GM12878 (cell line): ENCODE data around the gene YARS1. TPM values are rescaled to one million over a fixed set of nuclear protein-coding genes. Genes with fewer than 3 reads are reported as not detected.

Experiments
- ATF7 ChIP-seq: fragments of 450-650 bp; IDR thresholded peaks from 2 replicates; pipeline ENCODE4 v1.6.1; 2016; ENCODE audit warnings: low read depth, mild to moderate bottlenecking
- CBFB ChIP-seq: IDR thresholded peaks from 2 replicates; pipeline ENCODE4 v1.6.1; 2016; ENCODE audit warnings: antibody characterized with exemption, low read depth
- ESRRA ChIP-seq: IDR thresholded peaks from 2 replicates; pipeline ENCODE4 v1.6.1; 2012; ENCODE audit warnings: mild to moderate bottlenecking, low read length, improper control_type of control experiment
- ETV6 ChIP-seq, 2 experiments: fragments of 450-650 bp in 1 of 2; IDR thresholded peaks in 1 of 2; conservative IDR thresholded peaks in 1 of 2; 2 replicates each; pipeline ENCODE4 v1.6.1; 2014; ENCODE audit warnings: antibody characterized with exemption in 1 of 2, borderline replicate concordance in 1 of 2, low read depth in 1 of 2, mild to moderate bottlenecking in 1 of 2, moderate library complexity in 1 of 2
- EZH2 ChIP-seq: IDR thresholded peaks from 2 replicates; pipeline ENCODE4 v1.6.1; 2012; ENCODE audit warnings: low read depth, mild to moderate bottlenecking, control low read depth, inconsistent platforms, low read length, borderline replicate concordance; ENCODE audit not compliant: control insufficient read depth
- GABPA ChIP-seq: IDR thresholded peaks from 2 replicates; pipeline ENCODE4 v1.6.1; 2014; ENCODE audit warnings: antibody characterized with exemption, low read depth, mild to moderate bottlenecking, inconsistent platforms
- MEF2B ChIP-seq: fragments of 450-650 bp; IDR thresholded peaks from 2 replicates; pipeline ENCODE4 v1.6.1; 2018; ENCODE audit warnings: mild to moderate bottlenecking, moderate library complexity; ENCODE audit not compliant: partially characterized antibody, poor library complexity, severe bottlenecking
- NFYA ChIP-seq: IDR thresholded peaks from 2 replicates; pipeline ENCODE4 v1.6.1; 2011; ENCODE audit warnings: low read depth, mild to moderate bottlenecking, low read length, improper control_type of control experiment, borderline replicate concordance
- RUNX3 ChIP-seq: IDR thresholded peaks from 2 replicates; pipeline ENCODE4 v1.6.1; 2012; ENCODE audit warnings: low read length, inconsistent platforms
- SIX5 ChIP-seq: IDR thresholded peaks from 2 replicates; pipeline ENCODE4 v1.6.1; 2011; ENCODE audit warnings: mild to moderate bottlenecking, low read depth, low read length, moderate library complexity; ENCODE audit not compliant: severe bottlenecking
- SMAD5 ChIP-seq: IDR thresholded peaks from 2 replicates; pipeline ENCODE4 v1.6.1; 2016; ENCODE audit warnings: antibody characterized with exemption, low read depth
- SREBF1 ChIP-seq: IDR thresholded peaks from 2 replicates; pipeline ENCODE4 v1.6.1; 2012; ENCODE audit warnings: mild to moderate bottlenecking, low read length
- SRF ChIP-seq, 2 experiments: IDR thresholded peaks; 2 replicates each; pipeline ENCODE4 v1.6.1; 2011; ENCODE audit warnings: low read depth in 2 of 2, low read length in 2 of 2, mild to moderate bottlenecking in 1 of 2, moderate library complexity in 1 of 2
- SUPT20H ChIP-seq: IDR thresholded peaks from 2 replicates; pipeline ENCODE4 v1.6.1; 2011; ENCODE audit warnings: low read depth, mild to moderate bottlenecking, low read length, moderate library complexity, borderline replicate concordance; ENCODE audit not compliant: control insufficient read depth
- SUZ12 ChIP-seq: fragments of 200-600 bp; sonication (generic); IDR thresholded peaks from one replicate; pipeline ENCODE4 v1.6.1; 2018; ENCODE audit warnings: antibody characterized with exemption, mild to moderate bottlenecking; ENCODE audit not compliant: unreplicated experiment
- TCF12 ChIP-seq: IDR thresholded peaks from 2 replicates; pipeline ENCODE4 v1.6.1; 2011; ENCODE audit warnings: low read depth, mild to moderate bottlenecking, low read length
- ZBTB33 ChIP-seq: fragments of 450-650 bp; IDR thresholded peaks from 2 replicates; pipeline ENCODE4 v1.6.1; 2017; ENCODE audit warnings: mild to moderate bottlenecking
- ZBTB40 ChIP-seq: fragments of 450-650 bp; IDR thresholded peaks from 2 replicates; pipeline ENCODE4 v1.6.1; 2016; ENCODE audit warnings: mild to moderate bottlenecking, moderate library complexity, borderline replicate concordance
- ZNF384 ChIP-seq: IDR thresholded peaks from 2 replicates; pipeline ENCODE4 v1.6.1; 2012; ENCODE audit warnings: low read depth, mild to moderate bottlenecking, low read length, improper control_type of control experiment, borderline replicate concordance
- polyA plus RNA-seq, 11 experiments: library from polyadenylated mRNA; depleted of rRNA in 4 of 11; unstranded in 6 of 11; stranded (reverse) in 5 of 11; fragments of >200 nt; fragmentation: Nextera tagmentation in 4 of 11; fragmentation: Illumina TruSeq in 1 of 11; extraction: Ambion mirVana in 4 of 11; extraction: Trizol in 1 of 11; gene quantifications; 1 replicate in 1 of 11; 2 replicates in 10 of 11; pipeline versions ENCODE4 v1.2.1 to v1.2.3, GENCODE V29; 2011 to 2016; ENCODE audit warnings: inconsistent platforms in 2 of 11, missing spikeins in 2 of 11, low read depth in 1 of 11
- total RNA-seq, 4 experiments: library from RNA; depleted of rRNA in 3 of 4; stranded (reverse); fragments of >200 nt in 3 of 4; fragmentation: Illumina TruSeq in 1 of 4; extraction: Trizol in 1 of 4; gene quantifications; 2 replicates each; pipeline versions ENCODE4 v1.2.1 to v1.2.3, GENCODE V29; 2013 to 2021
- TF ChIP-seq, protein P1 (sequence below): IDR thresholded peaks from 2 replicates; pipeline ENCODE4 v1.6.1; 2012; ENCODE audit warnings: low read depth, low read length, improper control_type of control experiment
- TF ChIP-seq, protein P2 (sequence below): IDR thresholded peaks from 2 replicates; pipeline ENCODE4 v1.6.1; 2012; ENCODE audit warnings: low read depth, low read length, improper control_type of control experiment

The YARS1 gene
- total and polyA plus RNA-seq, 10 of the 15 experiments (the other 5 are each of a cell fraction or from before 2014, with no cell fraction given) = 39.9 to 202 (median 136) TPM

DNA sequence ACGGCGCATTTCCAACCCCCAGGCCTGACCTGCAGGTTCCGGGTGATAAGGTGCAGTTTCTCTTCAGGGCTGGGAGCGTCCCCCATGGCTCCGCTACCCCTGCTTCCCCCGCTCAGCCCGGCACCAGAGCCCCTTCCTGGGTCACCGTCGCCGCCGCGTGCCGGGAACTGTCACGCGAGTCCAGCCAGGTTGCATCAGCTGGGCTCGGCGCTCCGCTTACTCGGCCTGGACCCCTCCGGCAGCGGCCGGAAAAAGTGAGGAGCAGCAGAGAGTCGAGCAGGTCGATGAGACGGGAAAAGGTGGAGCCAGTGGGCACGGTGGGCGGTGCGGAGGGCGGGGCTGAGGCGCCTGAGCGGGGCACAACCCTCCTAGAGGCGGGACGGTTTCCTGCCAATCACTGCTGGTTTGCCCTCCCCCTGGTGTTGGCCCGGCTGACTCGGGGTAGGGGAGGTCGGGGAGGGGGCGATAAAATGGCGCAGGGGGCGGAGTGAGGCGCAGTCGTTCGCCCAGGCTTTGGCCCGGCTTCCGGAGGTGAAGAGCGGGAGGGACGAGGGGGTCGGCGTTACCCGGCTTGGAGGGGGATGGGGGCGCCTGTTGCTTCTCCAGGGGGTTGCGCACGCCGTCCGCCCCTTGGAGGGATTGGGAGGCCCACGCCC is at the start of gene YARS1, which contains the start of gene S100PBP (continued):
- peak; percentile 59 for TF ChIP-seq SIX5
- peak; percentile 87 for TF ChIP-seq SMAD5
- no peak for TF ChIP-seq NFYA
- peak; percentile 68 for TF ChIP-seq RUNX3
- no peak for TF ChIP-seq SUZ12
- TF ChIP-seq ZNF384 = no peak
- no peak for TF ChIP-seq SREBF1
- no peak for TF ChIP-seq ESRRA
- TF ChIP-seq EZH2 = no peak
- TF ChIP-seq, protein P1, sequence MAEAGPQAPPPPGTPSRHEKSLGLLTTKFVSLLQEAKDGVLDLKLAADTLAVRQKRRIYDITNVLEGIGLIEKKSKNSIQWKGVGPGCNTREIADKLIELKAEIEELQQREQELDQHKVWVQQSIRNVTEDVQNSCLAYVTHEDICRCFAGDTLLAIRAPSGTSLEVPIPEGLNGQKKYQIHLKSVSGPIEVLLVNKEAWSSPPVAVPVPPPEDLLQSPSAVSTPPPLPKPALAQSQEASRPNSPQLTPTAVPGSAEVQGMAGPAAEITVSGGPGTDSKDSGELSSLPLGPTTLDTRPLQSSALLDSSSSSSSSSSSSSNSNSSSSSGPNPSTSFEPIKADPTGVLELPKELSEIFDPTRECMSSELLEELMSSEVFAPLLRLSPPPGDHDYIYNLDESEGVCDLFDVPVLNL = no peak
- TF ChIP-seq CBFB = peak; percentile 67; the same call in 1 of the 2 replicates
- TF ChIP-seq MEF2B = peak; percentile 56
- TF ChIP-seq SRF (IDR thresholded peaks at IDR 0.05; ENCODE audit: low read depth in 2 of 2, low read length in 2 of 2) = peak; percentile 97 to 100
- peak; percentile 63; the same call in 1 of the 2 replicates for TF ChIP-seq ZBTB40
- no peak; the same call in 1 of the 2 replicates for TF ChIP-seq ZBTB33
- peak; percentile 90 for TF ChIP-seq TCF12
- peak in 1 of 2 experiments; percentile 68; a peak in 1 of 4 replicates for TF ChIP-seq ETV6 (conservative IDR thresholded peaks at IDR 0.05 in 1 of 2, IDR thresholded peaks at IDR 0.05 in 1 of 2; ENCODE audit: borderline replicate concordance in 1 of 2, low read depth in 1 of 2)
- TF ChIP-seq GABPA = peak; percentile 78
- TF ChIP-seq, protein P2, sequence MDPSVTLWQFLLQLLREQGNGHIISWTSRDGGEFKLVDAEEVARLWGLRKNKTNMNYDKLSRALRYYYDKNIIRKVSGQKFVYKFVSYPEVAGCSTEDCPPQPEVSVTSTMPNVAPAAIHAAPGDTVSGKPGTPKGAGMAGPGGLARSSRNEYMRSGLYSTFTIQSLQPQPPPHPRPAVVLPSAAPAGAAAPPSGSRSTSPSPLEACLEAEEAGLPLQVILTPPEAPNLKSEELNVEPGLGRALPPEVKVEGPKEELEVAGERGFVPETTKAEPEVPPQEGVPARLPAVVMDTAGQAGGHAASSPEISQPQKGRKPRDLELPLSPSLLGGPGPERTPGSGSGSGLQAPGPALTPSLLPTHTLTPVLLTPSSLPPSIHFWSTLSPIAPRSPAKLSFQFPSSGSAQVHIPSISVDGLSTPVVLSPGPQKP = peak; percentile 98
- no peak for TF ChIP-seq SUPT20H
- TF ChIP-seq ATF7 = peak; percentile 85
